ENCODE results near the gene MCC. TPM values are rescaled to one million over a fixed set of nuclear protein-coding genes. Genes with fewer than 3 reads are reported as not detected.
A peak's percentile ranks its signal among the peaks of the same experiment; 100 is the strongest.

Gene MCC
- polyA plus RNA-seq, 4 donors, result 26.8 to 36.7 (median 33.1) TPM

GRCh38 chr5:113331209-113331551, 157.1 kb downstream of the MCC start:
- DNase-seq (ENCODE audit: low read depth in 4 of 4, low spot score in 3 of 4), result no peak

GRCh38 chr5:113330533-113331208, 157.6 kb downstream of the MCC start:
- peak in 2 of 4 donors; percentile 32 to 46 for DNase-seq (ENCODE audit: low read depth in 4 of 4, low spot score in 3 of 4)

- no peak for DNase-seq (ENCODE audit: low read depth in 4 of 4, low spot score in 3 of 4)
These were observed 158.3 kb downstream of the MCC start for GRCh38 chr5:113329981-113330380.

- no peak for DNase-seq (ENCODE audit: low read depth in 4 of 4, low spot score in 3 of 4)
These were observed 163.2 kb downstream of the MCC start for GRCh38 chr5:113325054-113325453.

- no peak for DNase-seq (ENCODE audit: low read depth in 4 of 4, low spot score in 3 of 4)
These were observed 167.0 kb downstream of the MCC start for GRCh38 chr5:113321276-113321675.

- no peak for DNase-seq (ENCODE audit: low read depth in 4 of 4, low spot score in 3 of 4)
These were observed 167.9 kb downstream of the MCC start for GRCh38 chr5:113320273-113320780.

GRCh38 chr5:113319256-113320053, 168.8 kb downstream of the MCC start:
- DNase-seq (ENCODE audit: low read depth in 4 of 4, low spot score in 3 of 4), result no peak

- DNase-seq (ENCODE audit: low read depth in 4 of 4, low spot score in 3 of 4), result no peak
These were observed 170.6 kb downstream of the MCC start for GRCh38 chr5:113317636-113318035.

GRCh38 chr5:113311301-113311700, 177.0 kb downstream of the MCC start:
- no peak for DNase-seq (ENCODE audit: low read depth in 4 of 4, low spot score in 3 of 4)

- DNase-seq (ENCODE audit: low read depth in 4 of 4, low spot score in 3 of 4), result no peak
These were observed 186.1 kb downstream of the MCC start for GRCh38 chr5:113302120-113302519.

GRCh38 chr5:113299591-113299990, 188.7 kb downstream of the MCC start:
- no peak for DNase-seq (ENCODE audit: low read depth in 4 of 4, low spot score in 3 of 4)

GRCh38 chr5:113296676-113297075, 191.6 kb downstream of the MCC start:
- DNase-seq (ENCODE audit: low read depth in 4 of 4, low spot score in 3 of 4), result no peak

GRCh38 chr5:113295111-113295539, 193.1 kb downstream of the MCC start:
- no peak for DNase-seq (ENCODE audit: low read depth in 4 of 4, low spot score in 3 of 4)

- peak; percentile 76 to 87 (median 82) for DNase-seq (ENCODE audit: low read depth in 4 of 4, low spot score in 3 of 4)
These were observed 193.7 kb downstream of the MCC start for GRCh38 chr5:113294311-113295110.

- DNase-seq (ENCODE audit: low read depth in 4 of 4, low spot score in 3 of 4), result peak in 1 of 4 donors; percentile 29
These were observed 194.3 kb downstream of the MCC start for GRCh38 chr5:113293975-113294310.

GRCh38 chr5:113293068-113293974, 194.9 kb downstream of the MCC start:
- peak in 1 of 4 donors; percentile 31 for DNase-seq (ENCODE audit: low read depth in 4 of 4, low spot score in 3 of 4)

- no peak for DNase-seq (ENCODE audit: low read depth in 4 of 4, low spot score in 3 of 4)
These were observed 195.8 kb downstream of the MCC start for GRCh38 chr5:113292462-113292861.

GRCh38 chr5:113283558-113283957, 204.7 kb downstream of the MCC start:
- DNase-seq (ENCODE audit: low read depth in 4 of 4, low spot score in 3 of 4), result no peak

GRCh38 chr5:113282472-113282871, 205.8 kb downstream of the MCC start:
- DNase-seq (ENCODE audit: low read depth in 4 of 4, low spot score in 3 of 4), result no peak

GRCh38 chr5:113281194-113281593, 207.1 kb downstream of the MCC start:
- no peak for DNase-seq (ENCODE audit: low read depth in 4 of 4, low spot score in 3 of 4)

All from left renal pelvis (tissue), 4 donors.